ENCODE measurements around the gene NAPEPLD.

GRCh38 chr7:103132995-103133688, 15.8 kb downstream of the NAPEPLD start:
- TF ChIP-seq CTCF (conservative IDR thresholded peaks at IDR 0.05) (no peak), ZFX (IDR thresholded peaks at IDR 0.05) (no peak)
